Thoracic aorta (tissue), 2 donors: ENCODE results near the gene HCN1. TPM values are rescaled to one million over a fixed set of nuclear protein-coding genes. Genes with fewer than 3 reads are reported as not detected.
"Not testable (repeated sequence)": the region's sequence is repeated elsewhere in the genome, so short reads cannot be mapped to it uniquely, and the experiment has no call there.

Experiments
- ATAC-seq: fragments of 150-250 bp; one replicate; pipeline ENCODE4 v1.8.0; 2017; ENCODE audit warnings: low read depth; ENCODE audit not compliant: insufficient number of reproducible peaks, low FRiP score
- DNase-seq: peaks from one replicate; pipeline ENCODE4 v3.0.0-alpha.2; 2020; ENCODE audit warnings: low spot score
- H3K27ac ChIP-seq, 2 donors: fragments of 200-600 bp; sonication (generic); 1 replicate in 1 of 2; 2 replicates in 1 of 2; pipeline ENCODE4 v1.5.1; 2016; ENCODE audit warnings: mild to moderate bottlenecking in 2 of 2, moderate library complexity in 2 of 2
- H3K27me3 ChIP-seq: fragments of 200-600 bp; sonication (generic); replicated peaks from 2 replicates; pipeline ENCODE4 v1.6.0; 2016; ENCODE audit warnings: mild to moderate bottlenecking; ENCODE audit not compliant: insufficient read depth
- H3K36me3 ChIP-seq: fragments of 200-600 bp; sonication (generic); one replicate; pipeline ENCODE4 v1.5.1; 2016
- H3K4me1 ChIP-seq, 2 donors: fragments of 200-600 bp; sonication (generic); 1 replicate in 1 of 2; 2 replicates in 1 of 2; pipeline versions ENCODE4 v1.5.1 to v1.6.0; 2016; ENCODE audit warnings: low read depth in 2 of 2, mild to moderate bottlenecking in 1 of 2; ENCODE audit not compliant: control insufficient read depth in 1 of 2
- H3K4me3 ChIP-seq: fragments of 200-600 bp; sonication (generic); 2 replicates; pipeline ENCODE4 v1.5.1; 2016; ENCODE audit warnings: mild to moderate bottlenecking
- H3K9me3 ChIP-seq: fragments of 200-600 bp; sonication (generic); 2 replicates; pipeline ENCODE4 v1.5.1; 2016
- CTCF ChIP-seq: fragments of 200-600 bp; sonication (generic); IDR thresholded peaks from one replicate; pipeline ENCODE4 v1.5.1; 2019; ENCODE audit warnings: antibody characterized with exemption
- total RNA-seq, 2 donors: library from RNA; depleted of rRNA; stranded (reverse); fragments of >200 nt; gene quantifications; one replicate each; pipeline versions ENCODE4 v1.1.0 to v1.2.3, GENCODE V29; 2016

Gene HCN1
- total RNA-seq, 2 donors from 2014 or later: 0.21 TPM; not detected in 1

- no peaks in the 10 kb centered on the region for H3K27me3 ChIP-seq
- H3K4me1 ChIP-seq: no peaks in the 10 kb centered on the region
- no peak for DNase-seq
- H3K9me3 ChIP-seq: no peaks in the 10 kb centered on the region
- no peaks in the 10 kb centered on the region for H3K36me3 ChIP-seq
- no peak for ATAC-seq
- H3K27ac ChIP-seq: no peak overlapping the region
- no peak for TF ChIP-seq CTCF
- no peak overlapping the region for H3K4me3 ChIP-seq
Observed at GRCh38 chr5:45454114-45454513, 242.1 kb downstream of the HCN1 start.

DNA sequence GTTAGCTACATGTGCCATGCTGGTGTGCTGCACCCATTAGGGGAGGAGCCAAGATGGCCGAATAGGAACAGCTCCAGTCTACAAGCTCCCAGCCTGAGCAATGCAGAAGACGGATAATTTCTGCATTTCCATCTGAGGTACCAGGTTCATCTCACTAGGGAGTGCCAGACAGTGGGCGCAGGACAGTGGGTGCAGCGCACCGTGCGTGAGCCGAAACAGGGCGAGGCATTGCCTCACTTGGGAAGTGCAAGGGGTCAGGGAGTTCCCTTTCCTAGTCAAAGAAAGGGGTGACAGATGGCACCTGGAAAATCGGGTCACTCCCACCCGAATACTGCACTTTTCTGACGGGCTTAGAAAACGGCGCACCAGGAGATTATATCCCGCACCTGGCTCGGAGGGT, 251.3 kb downstream of the HCN1 start:
- H3K9me3 ChIP-seq, H3K27me3 ChIP-seq, ATAC-seq, H3K27ac ChIP-seq, DNase-seq, H3K36me3 ChIP-seq, H3K4me3 ChIP-seq, H3K4me1 ChIP-seq: not testable (repeated sequence)

GRCh38 chr5:45440466-45440865, 255.7 kb downstream of the HCN1 start:
- no peak for DNase-seq

GRCh38 chr5:45437752-45438151, 258.4 kb downstream of the HCN1 start:
- Histone ChIP-seq H3K4me1 (no peaks in the 10 kb centered on the region), H3K27ac (no peak overlapping the region), H3K9me3 (no peaks in the 10 kb centered on the region), H3K27me3 (no peaks in the 10 kb centered on the region), H3K36me3 (no peaks in the 10 kb centered on the region), H3K4me3 (no peak overlapping the region)
- no peak for ATAC-seq
- TF ChIP-seq CTCF: no peak
- DNase-seq: no peak

More at GRCh38 chr5:45440466-45440865, 255.7 kb downstream of the HCN1 start:
- Histone ChIP-seq H3K27me3 (no peaks in the 10 kb centered on the region), H3K36me3 (no peaks in the 10 kb centered on the region), H3K9me3 (no peaks in the 10 kb centered on the region), H3K27ac (no peak overlapping the region), H3K4me1 (no peaks in the 10 kb centered on the region), H3K4me3 (no peak overlapping the region)
- ATAC-seq: no peak
- TF ChIP-seq CTCF: no peak

DNA sequence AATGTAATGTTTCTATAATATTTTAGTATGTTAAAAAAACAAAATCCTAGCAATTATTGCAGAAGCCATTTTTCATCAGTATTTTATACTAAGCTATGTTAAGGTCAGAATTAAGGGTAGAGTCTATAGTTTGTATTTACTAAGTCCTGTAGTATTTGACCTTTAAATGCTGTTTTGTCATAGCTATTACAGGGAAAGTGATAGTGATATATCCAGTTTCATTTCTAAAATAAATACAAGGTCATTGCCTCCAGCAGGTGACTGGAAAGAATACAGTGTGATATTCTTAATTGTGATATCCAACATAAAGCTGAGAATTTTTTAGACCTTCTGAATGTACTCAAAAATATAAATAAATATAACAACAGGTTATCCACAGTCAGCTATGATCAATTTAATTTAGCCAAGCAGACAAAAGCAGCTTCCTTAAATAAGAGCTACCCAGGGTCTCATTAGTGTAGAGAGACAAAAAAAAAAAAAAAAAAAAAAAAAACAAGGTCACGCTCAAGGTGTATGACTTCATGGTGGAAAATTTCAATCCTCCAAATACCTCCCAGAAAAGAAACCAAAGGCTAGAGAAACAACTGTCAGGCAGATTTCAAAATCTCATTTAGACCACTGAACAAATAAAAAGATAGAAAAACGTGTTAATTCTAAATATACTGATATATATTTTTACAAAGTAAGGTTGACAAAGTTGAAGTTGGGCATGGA, 278.7 kb downstream of the HCN1 start:
- Histone ChIP-seq H3K4me1 (no peaks in the 10 kb centered on the region), H3K27me3 (no peaks in the 10 kb centered on the region), H3K4me3 (no peak overlapping the region), H3K36me3 (no peaks in the 10 kb centered on the region), H3K27ac (no peak overlapping the region), H3K9me3 (no peaks in the 10 kb centered on the region)
- DNase-seq (no peak), ATAC-seq (no peak)
- no peak for TF ChIP-seq CTCF
